ENCODE measurements around the gene SEMA3D. TPM values are rescaled to one million over a fixed set of nuclear protein-coding genes. Genes with fewer than 3 reads are reported as not detected.

SEMA3D gene
- polyA plus RNA-seq, 1 experiment, result 7.4 TPM

DNA sequence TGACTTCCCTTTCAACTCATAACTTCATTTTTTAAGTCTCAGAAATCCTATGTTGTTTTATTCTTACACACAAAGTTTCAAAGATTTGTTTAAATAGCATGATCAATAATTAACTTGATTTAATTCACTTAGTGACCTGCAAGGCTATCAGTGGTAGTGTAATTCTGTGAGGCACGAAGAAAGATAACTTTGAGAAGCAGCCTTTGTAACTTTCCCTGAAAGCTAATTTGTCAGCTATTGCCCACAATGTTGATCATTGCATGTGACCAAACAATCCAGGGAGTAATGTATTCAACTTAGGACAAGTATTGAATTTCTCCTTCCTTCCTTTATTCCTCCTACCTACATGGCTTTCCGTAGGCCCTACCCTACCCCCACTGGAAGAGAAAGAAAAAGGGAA, 111.0 kb downstream of the SEMA3D start:
- no peaks in the 10 kb centered on the region for H3K9me3 ChIP-seq (ENCODE audit: control insufficient read depth, insufficient read depth, low read length)
- POLR2A ChIA-PET, result no interaction called here
- no peak for TF ChIP-seq CTCF (IDR thresholded peaks at IDR 0.05; ENCODE audit: low read depth, low read length)
- no peak overlapping the region for H3K27ac ChIP-seq (ENCODE audit: low read depth, low read length)
- CTCF ChIA-PET, result interaction anchor here (1.5 kb wide), 1 partner anchor 34 kb away, joined by 3 read pairs; no protein-coding TSS in a partner anchor
- no peak overlapping the region for H3K4me3 ChIP-seq (ENCODE audit: low read depth, low read length)
- H3K27me3 ChIP-seq (ENCODE audit: control insufficient read depth, insufficient read depth, low read length), result no peaks in the 10 kb centered on the region
- no peak for DNase-seq (ENCODE audit: low read depth, low spot score)

GRCh38 chr7:85074992-85075391, 111.9 kb downstream of the SEMA3D start:
- no peak overlapping the region for H3K4me3 ChIP-seq (ENCODE audit: low read depth, low read length)
- ChIA-PET CTCF (interaction anchor here (1.5 kb wide), 1 partner anchor 33 kb away, joined by 3 read pairs; no protein-coding TSS in a partner anchor), POLR2A (interaction anchor here (0.7 kb wide), 1 partner anchor 682 kb away, joined by 3 read pairs; no protein-coding TSS in a partner anchor)
- H3K9me3 ChIP-seq (ENCODE audit: control insufficient read depth, insufficient read depth, low read length), result no peaks in the 10 kb centered on the region
- H3K27ac ChIP-seq (ENCODE audit: low read depth, low read length), result no peak overlapping the region
- H3K27me3 ChIP-seq (ENCODE audit: control insufficient read depth, insufficient read depth, low read length), result no peaks in the 10 kb centered on the region
- no peak for TF ChIP-seq CTCF (IDR thresholded peaks at IDR 0.05; ENCODE audit: low read depth, low read length)
- DNase-seq (ENCODE audit: low read depth, low spot score), result no peak

GRCh38 chr7:85074016-85074415, 112.8 kb downstream of the SEMA3D start:
- DNase-seq (ENCODE audit: low read depth, low spot score), result no peak
- no peak for TF ChIP-seq CTCF (IDR thresholded peaks at IDR 0.05; ENCODE audit: low read depth, low read length)
- no peaks in the 10 kb centered on the region for H3K9me3 ChIP-seq (ENCODE audit: control insufficient read depth, insufficient read depth, low read length)
- ChIA-PET CTCF (no interaction called here), POLR2A (no interaction called here)
- no peak overlapping the region for H3K4me3 ChIP-seq (ENCODE audit: low read depth, low read length)
- no peak overlapping the region for H3K27ac ChIP-seq (ENCODE audit: low read depth, low read length)
- no peaks in the 10 kb centered on the region for H3K27me3 ChIP-seq (ENCODE audit: control insufficient read depth, insufficient read depth, low read length)

- Histone ChIP-seq H3K4me3 (ENCODE audit: low read depth, low read length) (no peak overlapping the region), H3K27ac (ENCODE audit: low read depth, low read length) (no peak overlapping the region), H3K9me3 (ENCODE audit: control insufficient read depth, insufficient read depth, low read length) (no peaks in the 10 kb centered on the region), H3K27me3 (ENCODE audit: control insufficient read depth, insufficient read depth, low read length) (no peaks in the 10 kb centered on the region)
- CTCF ChIA-PET, result interaction anchor here (0.8 to 1.6 kb wide), 4 partner anchors 40 to 1135 kb away, joined by 3 read pairs; no protein-coding TSS in a partner anchor
- POLR2A ChIA-PET, result no interaction called here
- no peak for DNase-seq (ENCODE audit: low read depth, low spot score)
- TF ChIP-seq CTCF (IDR thresholded peaks at IDR 0.05; ENCODE audit: low read depth, low read length), result no peak
Observed at GRCh38 chr7:85070967-85071628, 115.8 kb downstream of the SEMA3D start.

DNA sequence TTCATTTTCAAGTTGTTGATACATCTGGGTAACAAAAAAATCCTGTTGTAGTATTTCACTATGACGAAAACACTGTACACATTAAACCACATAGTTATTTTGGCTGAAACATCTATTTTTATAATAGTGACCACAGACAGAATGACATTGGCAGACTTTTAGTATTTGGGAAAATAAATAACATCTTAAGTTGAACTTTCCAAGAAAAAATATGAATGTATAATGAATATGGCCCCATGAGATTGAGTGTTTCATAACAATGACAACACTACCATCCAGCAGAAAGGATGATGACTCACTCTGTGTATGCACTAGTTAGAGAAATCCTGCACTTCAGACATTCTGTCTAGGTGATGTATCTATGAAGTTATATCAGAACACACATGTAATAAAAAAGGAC, 118.1 kb downstream of the SEMA3D start:
- Histone ChIP-seq H3K27me3 (ENCODE audit: control insufficient read depth, insufficient read depth, low read length) (no peaks in the 10 kb centered on the region), H3K27ac (ENCODE audit: low read depth, low read length) (no peak overlapping the region), H3K9me3 (ENCODE audit: control insufficient read depth, insufficient read depth, low read length) (no peaks in the 10 kb centered on the region), H3K4me3 (ENCODE audit: low read depth, low read length) (no peak overlapping the region)
- TF ChIP-seq CTCF (IDR thresholded peaks at IDR 0.05; ENCODE audit: low read depth, low read length), result no peak
- ChIA-PET CTCF (no interaction called here), POLR2A (no interaction called here)
- no peak for DNase-seq (ENCODE audit: low read depth, low spot score)

Measured in AG04450 (cell line).